HL-60/S4 treated with retinoic acid at 250 ng/mL for 4 days and 3 days (cell line): ENCODE measurements around the gene KIF22.

Experiments used
- in situ Hi-C: fragments of 300-500 bp; cut with MboI; formaldehyde crosslinking; loops from 2 replicates; pipeline ENCODE4 v1.7.0; 2022; ENCODE audit warnings: low sequenced_read_pairs

KIF22 gene

DNA sequence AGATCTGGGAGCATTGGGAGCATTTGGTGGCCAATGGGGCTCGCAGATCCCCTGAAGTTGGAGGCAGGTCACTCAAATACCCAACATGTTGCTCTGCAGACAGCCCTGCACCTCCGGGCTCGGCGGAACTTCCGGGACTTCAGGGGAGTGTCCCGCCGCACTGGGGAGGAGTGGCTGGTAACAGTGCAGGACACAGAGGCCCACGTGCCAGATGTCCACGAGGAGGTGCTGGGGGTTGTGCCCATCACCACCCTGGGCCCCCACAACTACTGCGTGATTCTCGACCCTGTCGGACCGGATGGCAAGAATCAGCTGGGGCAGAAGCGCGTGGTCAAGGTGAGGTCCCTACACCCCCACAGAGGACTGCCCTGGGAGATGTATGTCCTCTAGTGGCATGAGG is 46.1 kb downstream of the KIF22 start:
- in situ Hi-C loops = no loop called here

- in situ Hi-C loops = no loop called here
Measured at GRCh38 chr16:29837841-29838240, 47.3 kb downstream of the KIF22 start.

DNA sequence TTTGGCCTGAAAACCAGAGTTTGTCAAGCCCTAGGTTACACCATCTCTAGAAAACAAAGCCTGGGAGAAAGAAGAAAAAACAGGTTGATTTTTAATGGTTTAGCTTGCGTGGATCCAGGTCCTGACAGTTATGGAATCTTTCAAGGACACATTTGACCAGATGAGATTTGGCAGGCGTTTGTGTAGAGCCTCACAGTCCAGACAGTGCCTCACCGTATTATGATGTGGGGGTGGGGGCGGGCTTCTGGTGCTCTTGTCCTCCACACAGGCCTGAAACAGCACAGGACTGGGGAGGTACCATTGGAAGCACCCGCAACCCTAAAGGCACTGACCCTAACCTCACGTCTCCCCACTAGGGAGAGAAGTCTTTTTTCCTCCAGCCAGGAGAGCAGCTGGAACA is 49.3 kb downstream of the KIF22 start:
- in situ Hi-C loops = no loop called here

DNA sequence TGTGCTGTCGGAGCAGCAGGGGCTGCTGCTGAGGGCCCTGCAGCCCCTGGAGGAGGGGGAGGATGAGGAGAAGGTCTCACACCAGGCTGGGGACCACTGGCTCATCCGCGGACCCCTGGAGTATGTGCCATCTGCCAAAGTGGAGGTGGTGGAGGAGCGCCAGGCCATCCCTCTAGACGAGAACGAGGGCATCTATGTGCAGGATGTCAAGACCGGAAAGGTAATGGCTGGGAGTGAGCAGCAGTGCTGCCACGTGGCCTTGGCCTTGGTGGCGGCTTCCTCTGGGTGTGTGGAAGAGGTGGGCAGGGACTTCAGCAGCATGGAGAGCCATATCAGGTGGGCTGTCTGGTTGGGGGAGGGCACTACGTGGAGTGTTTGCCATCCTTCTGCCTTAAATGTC is 49.7 kb downstream of the KIF22 start:
- in situ Hi-C loops = no loop called here

DNA sequence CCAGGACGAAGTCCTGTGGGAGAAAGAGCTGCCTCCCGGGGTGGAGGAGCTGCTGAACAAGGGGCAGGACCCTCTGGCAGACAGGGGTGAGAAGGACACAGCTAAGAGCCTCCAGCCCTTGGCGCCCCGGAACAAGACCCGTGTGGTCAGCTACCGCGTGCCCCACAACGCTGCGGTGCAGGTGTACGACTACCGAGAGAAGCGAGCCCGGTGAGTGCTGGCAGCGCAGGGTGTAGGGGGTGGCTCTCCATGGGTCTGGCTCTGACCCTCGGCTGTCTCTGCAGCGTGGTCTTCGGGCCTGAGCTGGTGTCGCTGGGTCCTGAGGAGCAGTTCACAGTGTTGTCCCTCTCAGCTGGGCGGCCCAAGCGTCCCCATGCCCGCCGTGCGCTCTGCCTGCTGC is 51.1 kb downstream of the KIF22 start:
- in situ Hi-C loops = no loop called here

DNA sequence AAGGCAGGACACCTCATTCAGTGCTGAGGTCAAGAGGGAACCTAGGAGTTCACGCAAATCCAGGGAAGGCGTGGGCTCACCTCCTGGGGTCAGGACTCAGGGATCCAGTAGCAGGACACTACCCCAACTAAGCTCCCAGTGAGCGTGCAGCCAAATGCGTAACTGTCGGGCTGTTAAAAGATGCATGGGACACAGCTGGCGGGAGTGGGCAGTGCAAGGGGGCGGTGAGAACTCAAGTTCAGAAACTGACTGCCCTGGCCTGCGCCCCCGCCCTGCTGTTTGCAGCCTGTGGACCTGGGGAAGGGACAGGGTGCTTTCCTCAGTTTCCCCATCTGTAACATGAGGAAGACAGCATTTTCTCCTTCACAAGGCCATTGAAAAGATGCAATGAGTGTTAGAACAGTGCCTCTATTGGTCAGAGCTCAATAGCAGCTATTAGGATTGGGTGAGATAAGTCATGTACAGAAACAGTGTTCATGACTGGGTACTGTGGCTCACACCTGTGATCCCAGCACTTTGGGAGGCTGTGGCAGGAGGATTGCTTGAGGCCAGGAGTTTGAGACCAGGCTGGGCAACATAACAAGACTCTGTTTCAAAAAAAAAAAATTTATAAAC is 52.3 kb downstream of the KIF22 start:
- in situ Hi-C loops = no loop called here

DNA sequence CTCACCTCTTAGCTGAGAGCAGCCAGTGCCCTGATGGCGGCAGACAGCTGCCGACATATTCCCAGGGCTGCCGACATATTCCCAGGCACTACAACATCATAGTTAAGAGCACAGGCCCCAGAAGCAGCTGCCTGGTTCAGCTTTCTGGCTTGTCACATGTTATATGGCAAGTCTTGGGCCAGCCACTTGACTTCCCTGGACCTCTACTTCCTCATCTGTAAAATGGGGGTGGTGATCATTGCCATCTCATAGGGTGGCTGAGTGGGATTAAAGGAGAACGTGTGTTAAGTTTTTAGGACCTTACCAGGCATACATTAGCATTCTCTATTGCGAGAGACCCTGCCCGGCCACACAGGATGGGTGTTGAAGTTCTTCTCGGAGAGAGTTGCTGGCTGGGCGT is 53.4 kb downstream of the KIF22 start:
- in situ Hi-C loops = no loop called here

GRCh38 chr16:29844575-29845331 is 54.2 kb downstream of the KIF22 start:
- in situ Hi-C loops = no loop called here

DNA sequence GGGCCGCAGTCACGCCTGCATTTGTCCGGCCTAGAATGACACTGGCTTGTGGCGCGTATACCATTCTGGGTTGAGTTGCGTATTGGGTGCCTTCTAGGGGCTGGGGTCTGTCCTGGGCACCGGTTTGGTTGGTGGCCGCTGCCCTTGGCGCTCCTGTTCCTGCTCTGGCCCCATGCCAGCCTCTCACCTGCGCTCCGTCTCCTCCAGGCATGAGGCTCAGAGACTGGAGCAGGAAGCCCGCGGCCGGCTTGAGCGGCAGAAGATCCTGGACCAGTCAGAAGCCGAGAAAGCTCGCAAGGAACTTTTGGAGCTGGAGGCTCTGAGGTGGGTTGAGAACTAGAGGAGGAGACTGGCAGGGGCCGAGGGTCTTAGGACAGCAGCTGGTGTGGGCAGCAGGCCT is 55.1 kb downstream of the KIF22 start:
- in situ Hi-C loops = no loop called here

DNA sequence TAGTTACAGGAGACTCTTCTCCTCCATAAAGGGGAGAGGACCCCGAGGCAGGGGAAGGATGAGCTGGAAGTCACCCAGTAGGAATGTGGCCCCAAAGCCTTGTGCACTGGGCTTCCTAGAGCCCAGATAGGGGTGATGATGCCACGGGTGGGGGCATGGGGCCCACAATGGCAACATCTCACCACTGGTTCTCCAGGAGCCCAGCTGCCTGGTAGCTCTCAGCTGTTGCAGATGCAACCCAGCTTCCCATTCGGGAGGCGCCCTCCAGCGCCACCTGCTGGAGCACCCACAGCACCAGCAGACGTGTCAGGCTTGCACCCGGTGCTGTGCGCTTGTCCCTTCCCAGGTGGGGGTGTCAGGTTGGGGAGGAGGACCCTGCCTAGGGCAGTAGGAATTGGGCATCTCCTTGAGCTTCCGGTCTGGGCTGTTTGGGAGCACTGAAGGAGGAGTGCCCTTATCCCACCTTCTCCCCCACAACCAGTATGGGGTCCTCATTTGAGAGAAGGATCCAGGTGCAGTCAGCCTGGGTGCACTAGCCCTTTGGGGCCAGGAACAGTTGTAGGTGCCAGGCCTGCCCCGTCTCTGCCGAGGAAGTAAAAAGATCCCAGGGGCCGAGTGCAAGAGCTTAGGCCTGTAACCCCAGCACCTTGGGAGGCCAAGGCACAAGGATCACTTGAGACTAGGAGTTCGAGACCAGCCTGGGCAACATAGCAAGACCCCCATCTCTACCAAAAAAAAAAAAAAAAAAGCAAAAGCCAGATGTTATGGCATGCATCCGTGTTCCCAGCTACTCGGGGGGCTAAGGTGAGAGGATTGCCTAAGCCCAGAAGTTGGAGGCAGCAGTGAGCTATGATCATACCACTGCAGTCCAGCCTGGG is 58.1 kb downstream of the KIF22 start:
- in situ Hi-C loops = no loop called here

- in situ Hi-C loops = no loop called here
Measured at GRCh38 chr16:29849505-29849904, 59.0 kb downstream of the KIF22 start.

GRCh38 chr16:29850998-29851397 is 60.4 kb downstream of the KIF22 start:
- in situ Hi-C loops = no loop called here

- in situ Hi-C loops = no loop called here
Measured at GRCh38 chr16:29852654-29853053, 62.1 kb downstream of the KIF22 start.

GRCh38 chr16:29854520-29855100 is 64.1 kb downstream of the KIF22 start:
- in situ Hi-C loops = no loop called here
